HepG2 (cell line): ENCODE data around the gene ABHD3. TPM values are rescaled to one million over a fixed set of nuclear protein-coding genes. Genes with fewer than 3 reads are reported as not detected.
A peak's percentile ranks its signal among the peaks of the same experiment; 100 is the strongest.

Experiments
- BATF2 ChIP-seq: sonication (generic); formaldehyde crosslinking; IDR thresholded peaks from 2 replicates; pipeline ENCODE4 v1.8.0; 2022; ENCODE audit warnings: mild to moderate bottlenecking, missing genetic modification reagents, moderate library complexity
- CREM ChIP-seq, 2 experiments: sonication (generic) in 1 of 2; formaldehyde crosslinking in 1 of 2; IDR thresholded peaks; 2 replicates each; pipeline versions ENCODE4 v1.4.0 to v1.6.1; 2016 to 2020; ENCODE audit warnings: antibody characterized with exemption in 1 of 2, mild to moderate bottlenecking in 1 of 2, missing genetic modification reagents in 1 of 2
- FOXK1 ChIP-seq: sonication (generic); formaldehyde crosslinking; IDR thresholded peaks from 2 replicates; pipeline ENCODE4 v1.4.0; 2020; ENCODE audit warnings: low read depth, missing genetic modification reagents, borderline replicate concordance
- ISX ChIP-seq: sonication (generic); formaldehyde crosslinking; conservative IDR thresholded peaks from 2 replicates; pipeline ENCODE4 v1.5.0; 2020; ENCODE audit warnings: missing genetic modification reagents
- KDM5B ChIP-seq: sonication (generic); formaldehyde crosslinking; IDR thresholded peaks from 2 replicates; pipeline ENCODE4 v1.4.0; 2020; ENCODE audit warnings: missing genetic modification reagents, mild to moderate bottlenecking, borderline replicate concordance
- KLF16 ChIP-seq, 2 experiments: sonication (generic) in 1 of 2; formaldehyde crosslinking in 1 of 2; IDR thresholded peaks; 2 replicates each; pipeline versions ENCODE4 v1.6.1 to v1.8.0; 2016 to 2023; ENCODE audit warnings: missing genetic modification reagents in 2 of 2, missing compliant biosample characterization in 1 of 2
- MBD4 ChIP-seq: IDR thresholded peaks from 2 replicates; pipeline ENCODE4 v1.6.1; 2012; ENCODE audit warnings: low read length, inconsistent platforms, borderline replicate concordance
- PAXIP1 ChIP-seq: sonication (generic); formaldehyde crosslinking; conservative IDR thresholded peaks from 2 replicates; pipeline ENCODE4 v1.4.0; 2020; ENCODE audit warnings: mild to moderate bottlenecking, missing genetic modification reagents, moderate library complexity
- RORA ChIP-seq: sonication (generic); formaldehyde crosslinking; IDR thresholded peaks from 2 replicates; pipeline ENCODE4 v1.5.0; 2020; ENCODE audit warnings: mild to moderate bottlenecking, missing genetic modification reagents, moderate library complexity
- TMF1 ChIP-seq: sonication (generic); formaldehyde crosslinking; IDR thresholded peaks from 2 replicates; pipeline ENCODE4 v1.8.1; 2022; ENCODE audit warnings: low read depth, missing genetic modification reagents
- ZKSCAN5 ChIP-seq: sonication (generic); formaldehyde crosslinking; IDR thresholded peaks from 2 replicates; pipeline ENCODE4 v1.5.1; 2020; ENCODE audit warnings: mild to moderate bottlenecking, missing genetic modification reagents
- ZNF317 ChIP-seq: sonication (generic); formaldehyde crosslinking; IDR thresholded peaks from 2 replicates; pipeline ENCODE4 v1.5.0; 2020; ENCODE audit warnings: mild to moderate bottlenecking, missing genetic modification reagents
- ZNF326 ChIP-seq: sonication (generic); formaldehyde crosslinking; IDR thresholded peaks from 2 replicates; pipeline ENCODE4 v1.4.0; 2020; ENCODE audit warnings: missing genetic modification reagents, borderline replicate concordance
- ZNF672 ChIP-seq: sonication (generic); formaldehyde crosslinking; IDR thresholded peaks from 2 replicates; pipeline ENCODE4 v1.8.1; 2022; ENCODE audit warnings: missing genetic modification reagents
- polyA plus RNA-seq, 8 experiments: library from polyadenylated mRNA; depleted of rRNA in 3 of 8; stranded (reverse) in 7 of 8; unstranded in 1 of 8; fragments of >200 nt; fragmentation: Illumina TruSeq in 4 of 8; extraction: Trizol in 4 of 8; gene quantifications; 2 replicates each; pipeline versions ENCODE4 v1.2.1 to v1.2.3, GENCODE V29; 2011 to 2016; ENCODE audit warnings: low read depth in 4 of 8, missing spikeins in 1 of 8, mixed read lengths in 1 of 8; ENCODE audit not compliant: insufficient read depth in 1 of 8
- total RNA-seq, 5 experiments: library from RNA; depleted of rRNA; stranded (reverse); fragments of >200 nt; fragmentation: Illumina TruSeq; extraction: Trizol; gene quantifications; 2 replicates each; pipeline ENCODE4 v1.2.3, GENCODE V29; 2016; ENCODE audit warnings: low read depth in 1 of 5
- TF ChIP-seq, protein P1 (sequence below): IDR thresholded peaks from 2 replicates; pipeline ENCODE4 v1.6.1; 2012; ENCODE audit warnings: low read depth, low read length, improper control_type of control experiment
- TF ChIP-seq, protein P2 (sequence below): IDR thresholded peaks from 2 replicates; pipeline ENCODE4 v1.6.1; 2018; ENCODE audit warnings: missing genetic modification reagents
- TF ChIP-seq, protein P3 (sequence below): sonication (generic); formaldehyde crosslinking; IDR thresholded peaks from 2 replicates; pipeline ENCODE4 v1.5.0; 2020; ENCODE audit warnings: mild to moderate bottlenecking, missing genetic modification reagents, borderline replicate concordance

The ABHD3 gene
- total and polyA plus RNA-seq, 2 of the 13 experiments (the other 11 are each of a cell fraction or from before 2014, with no cell fraction given): 32.1 to 40.2 TPM

DNA sequence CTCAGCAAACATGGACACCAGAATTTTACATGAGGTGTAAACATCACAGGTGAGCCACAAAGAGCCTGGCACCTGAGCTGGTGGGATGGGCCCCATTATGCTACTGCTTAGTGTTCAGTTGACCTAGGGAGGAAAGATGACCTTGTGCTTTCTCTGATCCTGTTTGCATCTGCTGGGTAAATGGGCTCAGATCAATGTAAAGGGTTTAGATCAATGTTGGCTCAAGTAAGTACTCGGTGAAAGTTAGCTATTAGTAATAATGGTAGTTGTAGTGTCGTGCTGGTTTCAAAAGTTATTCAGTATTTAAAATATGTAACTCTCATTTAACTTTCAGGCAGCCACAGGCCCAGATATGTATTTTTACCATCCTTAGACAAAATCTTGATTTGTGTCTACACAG is 19.8 kb downstream of the ABHD3 start (continued):
- TF ChIP-seq ZNF326 (no peak), MBD4 (no peak), ZNF672 (CRISPR knock-in tag) (no peak), TMF1 (CRISPR knock-in tag) (no peak), BATF2 (no peak), RORA (no peak), ZNF317 (CRISPR knock-in tag) (no peak), CREM (IDR thresholded peaks at IDR 0.05) (peak; percentile 57; the same call in 1 of the 2 replicates), CREM (CRISPR knock-in tag; IDR thresholded peaks at IDR 0.05) (no peak), FOXK1 (CRISPR knock-in tag) (peak; percentile 13; the same call in 1 of the 2 replicates), KDM5B (CRISPR knock-in tag) (no peak), ISX (CRISPR knock-in tag) (no peak), PAXIP1 (peak; percentile 94), KLF16 (CRISPR knock-in tag; IDR thresholded peaks at IDR 0.05) (no peak), ZKSCAN5 (no peak)
- TF ChIP-seq, protein P1, sequence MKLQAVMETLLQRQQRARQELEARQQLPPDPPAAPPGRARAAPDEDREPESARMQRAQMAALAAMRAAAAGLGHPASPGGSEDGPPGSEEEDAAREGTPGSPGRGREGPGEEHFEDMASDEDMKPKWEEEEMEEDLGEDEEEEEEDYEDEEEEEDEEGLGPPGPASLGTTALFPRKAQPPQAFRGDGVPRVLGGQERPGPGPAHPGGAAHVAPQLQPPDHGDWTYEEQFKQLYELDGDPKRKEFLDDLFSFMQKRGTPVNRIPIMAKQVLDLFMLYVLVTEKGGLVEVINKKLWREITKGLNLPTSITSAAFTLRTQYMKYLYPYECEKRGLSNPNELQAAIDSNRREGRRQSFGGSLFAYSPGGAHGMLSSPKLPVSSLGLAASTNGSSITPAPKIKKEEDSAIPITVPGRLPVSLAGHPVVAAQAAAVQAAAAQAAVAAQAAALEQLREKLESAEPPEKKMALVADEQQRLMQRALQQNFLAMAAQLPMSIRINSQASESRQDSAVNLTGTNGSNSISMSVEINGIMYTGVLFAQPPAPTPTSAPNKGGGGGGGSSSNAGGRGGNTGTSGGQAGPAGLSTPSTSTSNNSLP: peak; percentile 44
- TF ChIP-seq, protein P2, sequence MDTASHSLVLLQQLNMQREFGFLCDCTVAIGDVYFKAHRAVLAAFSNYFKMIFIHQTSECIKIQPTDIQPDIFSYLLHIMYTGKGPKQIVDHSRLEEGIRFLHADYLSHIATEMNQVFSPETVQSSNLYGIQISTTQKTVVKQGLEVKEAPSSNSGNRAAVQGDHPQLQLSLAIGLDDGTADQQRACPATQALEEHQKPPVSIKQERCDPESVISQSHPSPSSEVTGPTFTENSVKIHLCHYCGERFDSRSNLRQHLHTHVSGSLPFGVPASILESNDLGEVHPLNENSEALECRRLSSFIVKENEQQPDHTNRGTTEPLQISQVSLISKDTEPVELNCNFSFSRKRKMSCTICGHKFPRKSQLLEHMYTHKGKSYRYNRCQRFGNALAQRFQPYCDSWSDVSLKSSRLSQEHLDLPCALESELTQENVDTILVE: no peak
- TF ChIP-seq, protein P3, sequence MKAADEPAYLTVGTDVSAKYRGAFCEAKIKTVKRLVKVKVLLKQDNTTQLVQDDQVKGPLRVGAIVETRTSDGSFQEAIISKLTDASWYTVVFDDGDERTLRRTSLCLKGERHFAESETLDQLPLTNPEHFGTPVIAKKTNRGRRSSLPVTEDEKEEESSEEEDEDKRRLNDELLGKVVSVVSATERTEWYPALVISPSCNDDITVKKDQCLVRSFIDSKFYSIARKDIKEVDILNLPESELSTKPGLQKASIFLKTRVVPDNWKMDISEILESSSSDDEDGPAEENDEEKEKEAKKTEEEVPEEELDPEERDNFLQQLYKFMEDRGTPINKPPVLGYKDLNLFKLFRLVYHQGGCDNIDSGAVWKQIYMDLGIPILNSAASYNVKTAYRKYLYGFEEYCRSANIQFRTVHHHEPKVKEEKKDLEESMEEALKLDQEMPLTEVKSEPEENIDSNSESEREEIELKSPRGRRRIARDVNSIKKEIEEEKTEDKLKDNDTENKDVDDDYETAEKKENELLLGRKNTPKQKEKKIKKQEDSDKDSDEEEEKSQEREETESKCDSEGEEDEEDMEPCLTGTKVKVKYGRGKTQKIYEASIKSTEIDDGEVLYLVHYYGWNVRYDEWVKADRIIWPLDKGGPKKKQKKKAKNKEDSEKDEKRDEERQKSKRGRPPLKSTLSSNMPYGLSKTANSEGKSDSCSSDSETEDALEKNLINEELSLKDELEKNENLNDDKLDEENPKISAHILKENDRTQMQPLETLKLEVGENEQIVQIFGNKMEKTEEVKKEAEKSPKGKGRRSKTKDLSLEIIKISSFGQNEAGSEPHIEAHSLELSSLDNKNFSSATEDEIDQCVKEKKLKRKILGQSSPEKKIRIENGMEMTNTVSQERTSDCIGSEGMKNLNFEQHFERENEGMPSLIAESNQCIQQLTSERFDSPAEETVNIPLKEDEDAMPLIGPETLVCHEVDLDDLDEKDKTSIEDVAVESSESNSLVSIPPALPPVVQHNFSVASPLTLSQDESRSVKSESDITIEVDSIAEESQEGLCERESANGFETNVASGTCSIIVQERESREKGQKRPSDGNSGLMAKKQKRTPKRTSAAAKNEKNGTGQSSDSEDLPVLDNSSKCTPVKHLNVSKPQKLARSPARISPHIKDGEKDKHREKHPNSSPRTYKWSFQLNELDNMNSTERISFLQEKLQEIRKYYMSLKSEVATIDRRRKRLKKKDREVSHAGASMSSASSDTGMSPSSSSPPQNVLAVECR: peak; percentile 18; the same call in 1 of the 2 replicates
